ENCODE data around the gene GCA.

The GCA gene

DNA sequence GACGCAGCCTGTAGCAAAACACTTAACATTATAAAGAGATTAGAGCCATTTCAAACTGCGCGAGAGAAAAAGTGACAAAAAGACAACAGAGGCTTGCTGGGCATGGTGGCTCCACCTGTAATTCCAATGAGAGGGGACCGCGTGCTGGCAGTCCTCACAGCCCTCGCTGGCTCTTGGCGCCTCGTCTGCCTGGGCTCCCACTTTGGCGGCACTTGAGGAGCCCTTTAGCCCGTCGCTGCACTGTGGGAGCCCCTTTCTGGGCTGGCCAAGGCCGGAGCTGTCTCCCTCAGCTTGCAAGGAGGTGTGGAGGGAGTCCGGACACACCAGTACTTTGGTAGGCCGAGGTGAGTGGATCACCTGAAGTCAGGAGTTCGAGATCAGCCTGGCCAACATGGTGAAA is 16.1 kb upstream of the GCA start:
- no peak for DNase-seq (ENCODE audit: low read depth in 2 of 2)

DNA sequence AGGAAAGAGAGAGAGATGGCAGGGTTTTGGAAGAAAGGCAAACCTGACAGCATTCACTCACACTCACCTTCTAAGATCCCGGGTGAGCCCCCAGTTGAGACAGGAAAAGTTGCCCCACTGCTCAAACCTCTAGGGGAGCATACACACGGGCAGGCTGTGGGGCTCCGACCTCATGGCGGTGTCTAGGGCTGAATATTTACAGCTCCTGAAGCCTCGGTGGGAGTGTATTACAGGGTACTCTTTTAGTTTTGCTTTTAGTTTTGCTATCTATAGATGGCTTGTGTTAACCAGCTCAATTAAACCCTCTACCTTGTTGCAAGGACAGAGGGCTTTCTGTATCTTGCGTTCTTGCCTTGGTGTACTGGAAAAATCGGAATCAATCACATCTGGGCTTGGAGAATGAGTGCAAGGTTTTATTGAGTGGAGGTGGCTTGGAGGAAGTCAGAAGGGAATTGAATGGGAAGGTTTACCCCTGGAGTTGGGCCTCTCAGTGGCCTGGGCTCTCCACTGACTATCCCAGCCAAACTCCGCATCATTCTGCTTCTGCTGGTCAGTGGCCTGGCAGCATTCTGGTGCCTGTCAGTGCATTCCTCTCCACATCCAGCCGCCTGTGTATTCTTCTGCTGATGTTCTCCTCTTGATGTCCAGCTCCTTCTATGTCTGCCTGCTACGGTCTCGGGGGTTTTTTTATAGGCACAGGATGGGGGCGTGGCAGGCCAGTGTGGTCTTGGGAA is 15.3 kb upstream of the GCA start:
- DNase-seq (ENCODE audit: low read depth in 2 of 2) = no peak

DNA sequence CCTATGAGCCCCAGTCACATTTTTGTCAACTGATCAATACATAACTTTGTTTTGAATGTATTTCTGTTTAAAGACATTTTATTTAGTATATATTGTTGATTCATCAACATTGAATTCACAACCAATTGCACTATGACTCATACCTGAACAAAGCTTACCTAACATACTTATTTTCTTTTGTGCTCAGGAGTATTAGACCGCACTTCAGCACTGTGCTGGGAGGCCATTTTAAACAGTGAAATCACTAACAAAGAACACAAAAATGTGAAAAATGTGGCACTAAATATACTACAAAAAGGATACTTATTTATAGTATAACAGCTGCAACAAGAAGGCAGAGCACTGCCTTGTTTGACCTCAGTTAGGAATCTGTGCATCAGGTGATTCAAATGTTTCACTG is 13.1 kb upstream of the GCA start:
- DNase-seq (ENCODE audit: low read depth in 2 of 2) = no peak

DNA sequence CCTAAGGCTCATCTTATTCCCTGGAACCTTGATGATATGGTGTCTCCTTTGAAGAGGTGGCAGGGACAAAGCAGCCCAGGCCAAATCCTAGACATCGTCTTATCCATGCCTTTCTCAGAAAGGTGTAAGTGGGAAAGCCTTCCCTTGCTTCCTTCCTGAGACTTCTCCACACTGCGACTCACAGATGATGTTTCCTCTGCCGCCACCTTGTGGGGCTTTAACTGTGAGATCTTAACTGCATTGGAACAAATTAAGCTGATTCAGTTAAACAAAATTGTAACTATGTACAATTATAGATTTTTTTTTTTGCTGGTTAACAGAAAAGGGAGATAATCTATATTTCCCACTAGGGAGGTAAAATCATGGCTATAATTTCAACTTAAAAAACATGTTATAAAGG is 10.0 kb upstream of the GCA start:
- DNase-seq (ENCODE audit: low read depth in 2 of 2) = no peak

- no peak for DNase-seq (ENCODE audit: low read depth in 2 of 2)
Measured at GRCh38 chr2:162337868-162338267, 6.1 kb upstream of the GCA start.

GRCh38 chr2:162340822-162341221 is 3.1 kb upstream of the GCA start:
- no peak for DNase-seq (ENCODE audit: low read depth in 2 of 2)

GRCh38 chr2:162342321-162342720 is 1.6 kb upstream of the GCA start:
- no peak for DNase-seq (ENCODE audit: low read depth in 2 of 2)

DNA sequence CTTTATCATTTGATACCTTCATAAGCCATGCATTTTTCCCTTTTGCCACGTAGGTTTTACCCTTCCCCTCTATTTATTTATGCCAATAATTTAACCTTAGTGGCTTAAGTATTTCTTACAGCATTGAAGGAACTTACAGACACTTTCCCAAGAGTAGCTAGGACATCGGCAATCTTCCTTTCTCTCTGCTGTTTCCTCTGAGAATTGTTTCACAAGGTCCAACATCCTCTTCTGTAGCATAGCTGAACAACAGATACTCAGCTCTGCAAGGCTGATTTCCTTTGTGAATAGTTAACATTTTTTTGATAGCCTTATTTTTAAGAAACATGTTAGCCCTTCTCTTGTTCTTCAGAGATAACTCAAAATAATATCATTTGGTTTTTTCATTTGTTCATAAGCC is 1.1 kb upstream of the GCA start:
- no peak for DNase-seq (ENCODE audit: low read depth in 2 of 2)

- DNase-seq (ENCODE audit: low read depth in 2 of 2) = no peak
Measured at GRCh38 chr2:162343492-162343823, 474 bp upstream of the GCA start.

- no peak for DNase-seq (ENCODE audit: low read depth in 2 of 2)
Measured at GRCh38 chr2:162344617-162344950, 652 bp downstream of the GCA start.

- DNase-seq (ENCODE audit: low read depth in 2 of 2) = no peak
Measured at GRCh38 chr2:162365392-162365791, 21.5 kb downstream of the GCA start.

DNA sequence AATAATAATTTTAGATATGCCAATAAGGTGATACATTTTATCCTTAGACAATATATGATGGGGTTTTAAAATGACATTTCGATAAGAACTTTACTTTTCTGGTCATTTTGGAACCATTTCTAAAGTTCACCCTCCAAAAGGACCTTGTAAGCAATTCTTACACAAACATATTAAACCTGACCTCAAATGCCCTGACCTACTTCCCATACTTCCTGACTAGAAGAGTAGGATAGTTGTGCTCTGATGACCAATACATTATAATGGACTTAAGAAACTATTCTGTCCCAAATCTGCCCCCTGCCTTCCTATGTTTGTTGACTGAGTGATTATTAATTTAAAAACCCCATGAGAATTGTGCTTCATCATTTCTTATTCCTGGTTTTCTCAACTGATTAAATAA is 24.6 kb downstream of the GCA start:
- no peak for DNase-seq (ENCODE audit: low read depth in 2 of 2)

GRCh38 chr2:162369551-162369950 is 25.6 kb downstream of the GCA start:
- DNase-seq (ENCODE audit: low read depth in 2 of 2) = no peak

DNA sequence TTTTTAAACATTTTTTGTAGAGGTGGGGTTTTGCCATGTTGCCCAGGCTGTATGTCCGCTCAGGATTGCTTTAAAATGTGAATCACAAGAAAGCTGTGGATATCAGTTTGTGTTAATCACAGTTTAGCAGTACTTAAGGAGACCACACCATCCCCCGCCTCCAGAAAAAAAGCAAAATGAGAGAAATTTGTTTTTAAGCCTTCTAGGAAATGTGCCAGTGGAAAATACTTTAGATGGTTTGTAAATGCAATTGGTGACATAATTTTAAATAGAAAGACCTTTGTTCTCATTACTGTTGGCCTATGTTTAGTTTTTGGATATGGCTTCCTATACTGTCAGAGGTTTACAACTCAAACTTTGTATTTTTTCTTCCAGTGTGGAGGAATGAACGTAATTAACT is 27.0 kb downstream of the GCA start:
- no peak for DNase-seq (ENCODE audit: low read depth in 2 of 2)

DNA sequence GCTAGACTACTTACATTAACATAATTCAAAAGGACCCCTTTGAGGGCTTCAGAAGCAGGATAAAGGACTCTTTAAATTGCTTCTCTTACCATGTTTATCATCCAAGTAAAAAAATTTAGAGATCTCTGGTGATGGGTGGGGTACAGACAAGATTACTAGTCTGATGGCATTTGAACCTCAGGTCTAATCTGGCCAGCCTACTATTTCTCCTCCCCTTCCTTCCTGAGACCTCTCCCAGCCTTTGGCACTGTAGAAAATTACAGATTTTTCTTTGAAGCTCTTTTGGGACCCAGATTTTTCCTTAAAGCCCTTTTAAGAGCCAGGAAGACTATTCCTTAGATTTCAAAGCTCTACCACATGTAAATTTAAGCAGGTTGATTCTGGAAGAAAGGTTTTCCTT is 28.9 kb downstream of the GCA start:
- DNase-seq (ENCODE audit: low read depth in 2 of 2) = no peak

DNA sequence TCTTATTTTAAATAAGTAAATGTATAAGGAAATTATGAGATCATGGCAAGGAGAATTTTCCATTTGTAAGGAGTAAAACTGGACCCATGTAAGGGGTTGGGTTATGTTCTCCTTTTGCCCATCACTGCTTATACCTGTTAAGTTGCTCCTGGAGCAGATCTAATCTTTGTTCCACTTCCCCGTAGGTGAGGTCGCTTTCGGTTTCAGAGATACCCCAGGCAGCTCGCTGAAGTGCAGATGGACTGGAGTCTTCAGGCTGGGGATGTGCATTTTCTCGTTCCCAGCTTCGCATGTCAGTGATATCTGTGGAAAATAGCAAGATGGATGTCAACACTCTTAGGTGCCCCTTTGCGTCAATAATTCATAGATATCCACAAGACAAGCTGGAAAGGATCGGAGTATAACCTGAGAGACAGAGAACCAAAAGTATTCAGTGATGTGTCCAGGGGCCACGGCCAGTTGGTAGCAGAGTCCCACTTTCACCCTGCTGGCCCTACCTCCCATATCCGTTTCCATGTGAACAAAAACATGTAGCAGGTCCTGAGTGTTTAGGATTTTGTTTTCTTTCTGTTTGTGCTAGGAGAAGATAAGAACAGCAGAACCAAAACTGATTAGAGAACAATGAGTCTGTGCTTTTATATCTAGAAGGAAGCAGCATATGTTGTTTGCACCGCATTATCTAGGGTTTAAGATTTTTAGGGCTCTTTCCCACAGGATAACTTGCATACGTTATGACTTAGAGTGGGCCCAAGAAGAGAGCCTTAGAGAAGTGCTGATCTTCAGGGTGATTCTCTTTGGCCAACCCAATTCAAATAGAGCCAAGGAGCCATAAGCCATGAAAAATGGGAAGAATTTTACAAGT is 36.0 kb downstream of the GCA start:
- DNase-seq (ENCODE audit: low read depth in 2 of 2) = no peak

GRCh38 chr2:162381851-162382250 is 37.9 kb downstream of the GCA start:
- no peak for DNase-seq (ENCODE audit: low read depth in 2 of 2)

- DNase-seq (ENCODE audit: low read depth in 2 of 2) = no peak
Measured at GRCh38 chr2:162382278-162382677, 38.3 kb downstream of the GCA start.

DNA sequence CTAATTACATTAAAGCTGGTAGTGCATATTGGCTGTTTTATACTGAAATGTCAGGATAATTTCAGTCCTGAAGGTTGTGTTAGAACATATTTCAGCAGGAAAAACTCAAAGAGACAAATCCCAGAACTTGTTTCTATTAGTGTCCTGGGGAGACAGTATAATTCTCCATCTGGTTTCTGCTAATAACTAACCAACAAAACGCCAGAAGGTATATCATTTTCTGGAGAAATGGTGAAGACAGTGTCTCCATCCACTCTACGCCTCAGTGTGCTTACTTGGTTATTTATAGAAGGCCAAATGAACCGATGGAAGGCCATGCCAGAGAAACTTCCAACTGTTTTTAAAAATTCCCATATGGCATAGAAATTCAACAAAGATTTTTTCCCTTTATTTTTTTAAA is 41.6 kb downstream of the GCA start:
- no peak for DNase-seq (ENCODE audit: low read depth in 2 of 2)

DNA sequence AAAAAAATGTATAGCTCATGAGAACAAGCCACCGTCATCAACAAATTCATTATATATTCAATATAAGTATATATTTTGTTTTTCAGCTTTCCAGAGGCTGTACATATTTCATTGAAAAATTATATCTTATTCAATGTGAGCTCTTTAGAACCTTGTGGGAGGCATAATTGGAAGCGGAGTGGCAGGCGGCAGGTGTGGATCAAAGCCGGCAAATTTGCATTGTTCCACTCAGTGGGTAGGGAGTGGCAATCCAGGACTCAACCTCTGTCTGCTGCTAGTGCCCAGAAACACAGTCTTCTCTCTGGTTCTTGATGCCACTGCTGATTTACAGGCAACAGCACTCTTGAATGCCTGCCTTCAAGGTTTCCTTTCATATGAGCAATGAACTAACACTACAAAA is 46.9 kb downstream of the GCA start:
- DNase-seq (ENCODE audit: low read depth in 2 of 2) = no peak

GRCh38 chr2:162400336-162400735 is 56.4 kb downstream of the GCA start:
- DNase-seq (ENCODE audit: low read depth in 2 of 2) = no peak

DNA sequence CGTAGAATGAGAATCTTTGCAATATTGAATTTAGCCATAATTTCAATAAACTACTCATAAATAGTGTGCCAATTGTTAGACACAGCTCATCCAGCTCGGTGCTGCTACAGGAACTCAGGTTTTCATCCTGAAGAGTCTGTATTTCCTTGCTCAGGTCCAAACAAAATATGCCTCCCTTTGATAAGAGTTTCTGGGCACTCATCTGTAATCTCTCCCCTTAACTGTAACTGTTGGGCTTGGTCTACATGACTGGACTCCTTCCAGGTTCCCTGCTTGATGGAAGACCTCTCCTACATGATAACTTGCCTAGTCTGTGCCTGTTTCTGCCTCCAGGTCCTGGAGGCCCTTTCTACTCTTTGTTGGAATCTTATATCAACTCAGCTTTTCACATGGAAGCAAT is 57.9 kb downstream of the GCA start:
- no peak for DNase-seq (ENCODE audit: low read depth in 2 of 2)

GRCh38 chr2:162403884-162404283 is 60.0 kb downstream of the GCA start:
- DNase-seq (ENCODE audit: low read depth in 2 of 2) = no peak
